NCI-H1436 treated with DMSO at 0.1 percent for 48 hours (cell line): ENCODE results near the gene MED12.
"Not testable (repeated sequence)": the region's sequence is repeated elsewhere in the genome, so short reads cannot be mapped to it uniquely, and the experiment has no call there.

Experiments used
- DNase-seq: peaks from one replicate; lab custom pipeline; 2025; lab: John Stamatoyannopoulos, UW

Gene MED12

DNA sequence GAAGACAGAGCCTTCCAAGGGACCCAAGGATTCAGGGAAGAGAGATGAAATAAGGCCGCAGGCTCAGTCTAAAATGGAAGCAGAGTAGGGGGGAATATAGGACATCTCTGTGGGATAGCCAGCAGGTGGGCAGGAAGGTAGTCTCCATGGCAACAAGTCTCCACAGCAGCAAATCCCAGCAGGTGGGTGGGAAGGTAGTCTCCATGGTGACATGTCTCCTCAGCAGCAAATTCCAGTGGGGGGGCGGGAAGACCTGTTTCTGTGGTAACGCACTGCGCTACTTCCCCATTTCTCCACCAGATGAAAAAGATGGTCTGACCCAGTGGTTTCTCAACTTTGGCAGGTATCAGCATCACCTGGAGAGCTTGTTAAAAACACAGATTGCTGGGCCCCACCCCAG lies 44.6 kb downstream of the MED12 start:
- DNase-seq, result no peak

DNA sequence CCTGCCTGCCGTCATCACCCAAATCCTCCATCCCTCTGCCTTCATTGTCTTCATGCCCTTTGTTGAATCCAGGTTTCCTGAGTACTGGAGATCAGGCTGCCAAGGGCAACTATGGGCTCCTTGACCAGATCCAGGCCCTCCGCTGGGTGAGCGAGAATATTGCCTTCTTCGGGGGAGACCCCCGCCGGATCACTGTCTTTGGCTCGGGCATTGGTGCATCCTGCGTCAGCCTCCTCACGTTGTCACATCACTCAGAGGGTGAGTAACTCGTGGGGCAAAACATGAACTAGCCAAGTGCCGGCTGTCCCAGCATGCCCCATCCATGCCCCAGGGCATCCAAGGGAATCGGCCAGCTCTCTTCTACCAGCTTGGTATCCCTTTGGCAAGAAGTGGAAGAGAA lies 45.7 kb downstream of the MED12 start:
- no peak for DNase-seq

DNA sequence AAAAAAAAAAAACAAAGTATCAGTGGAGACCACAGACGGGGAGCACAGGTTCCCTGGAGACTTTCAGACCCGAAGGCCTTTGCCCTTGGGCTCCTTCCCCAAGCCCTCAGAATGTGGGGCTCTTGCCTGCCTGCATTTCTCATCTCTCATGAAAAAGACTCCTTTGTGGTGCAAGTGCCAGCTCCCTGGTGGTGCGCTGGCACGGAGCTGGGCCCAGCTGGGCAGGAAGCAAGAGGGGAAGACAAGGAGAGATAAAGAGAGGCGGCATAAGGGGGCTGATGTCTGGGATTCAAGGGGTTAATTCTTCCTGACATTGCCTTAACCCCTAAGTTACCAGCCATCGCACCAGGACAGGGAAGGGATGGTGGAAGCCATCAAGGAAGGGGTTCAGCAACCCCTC lies 48.1 kb downstream of the MED12 start:
- no peak for DNase-seq

- no peak for DNase-seq
Measured at GRCh38 chrX:71167031-71167781, 48.8 kb downstream of the MED12 start.

- DNase-seq, result no peak
Measured at GRCh38 chrX:71168134-71168533, 49.7 kb downstream of the MED12 start.

GRCh38 chrX:71169586-71169985 lies 51.2 kb downstream of the MED12 start:
- DNase-seq, result no peak

DNA sequence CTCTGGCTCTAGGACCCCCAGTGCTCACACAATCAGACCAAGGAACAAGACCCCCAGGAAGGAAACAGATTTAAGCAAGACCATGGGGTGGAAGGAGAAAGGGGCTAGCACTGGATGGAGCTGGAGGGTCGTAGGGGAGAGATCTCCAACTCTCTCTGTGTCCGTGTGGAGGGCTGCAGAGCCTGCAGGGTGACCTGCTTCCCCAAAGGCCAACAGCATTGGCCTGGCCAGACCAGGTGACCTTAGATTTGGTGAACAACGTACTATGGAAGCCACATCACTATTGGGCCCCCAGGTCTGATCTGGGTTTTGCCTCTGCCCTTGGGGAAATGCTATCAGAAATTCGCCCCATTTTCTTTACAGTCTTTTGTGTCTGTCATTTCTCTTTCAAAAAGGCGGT lies 52.3 kb downstream of the MED12 start:
- no peak for DNase-seq

DNA sequence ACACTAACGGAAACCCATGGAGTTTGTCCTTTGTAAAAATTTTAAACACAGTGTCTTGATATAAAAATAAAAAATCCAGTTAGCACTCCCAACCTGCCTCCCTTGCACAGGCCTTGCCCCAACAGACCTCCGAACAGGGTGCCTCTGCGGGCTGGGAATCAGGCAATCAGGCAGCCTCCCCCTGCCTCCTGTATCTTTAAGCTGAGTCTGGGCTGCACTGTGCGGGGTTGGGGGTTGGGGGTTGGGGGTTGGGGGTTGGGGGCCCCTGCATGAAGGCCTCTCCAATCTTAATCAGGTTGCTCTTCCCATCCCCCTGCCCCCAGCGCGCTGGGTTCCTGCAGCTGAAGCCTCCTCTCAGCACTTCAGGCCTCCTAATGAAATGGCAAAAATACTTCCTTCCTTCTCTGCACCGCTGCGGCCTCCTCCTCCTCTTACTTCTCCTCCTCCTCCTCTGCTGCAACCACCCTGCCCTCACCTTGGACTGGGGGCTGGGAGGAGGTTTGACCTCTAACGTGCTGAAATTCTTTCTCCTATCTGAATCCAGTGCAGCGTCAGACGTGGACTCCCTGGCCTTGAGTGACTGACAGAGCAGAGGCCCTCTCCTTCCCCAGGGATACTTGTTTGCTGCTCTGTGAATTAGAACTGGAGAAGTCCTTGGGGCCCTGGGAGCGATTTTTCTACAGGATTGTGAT lies 52.9 kb downstream of the MED12 start:
- no peak for DNase-seq

DNA sequence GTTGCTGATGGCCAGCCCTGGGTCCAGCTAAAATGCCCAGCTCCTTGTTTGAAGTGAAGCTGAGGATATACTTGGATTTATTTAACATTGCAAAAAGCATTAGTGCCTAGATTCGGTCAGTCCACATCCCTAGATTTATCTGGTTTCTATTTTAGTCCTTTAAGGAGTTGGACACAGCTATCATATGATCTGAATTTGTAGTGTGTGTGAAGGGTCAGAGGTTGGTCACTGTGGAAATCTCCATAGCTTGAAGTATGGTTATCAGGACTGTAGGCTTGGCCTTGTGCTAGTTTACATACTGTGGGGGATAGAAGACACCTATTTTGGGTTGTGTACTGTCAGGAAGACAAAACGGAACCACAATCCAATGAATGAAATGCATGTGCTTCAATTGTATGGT lies 55.0 kb downstream of the MED12 start:
- no peak for DNase-seq

DNA sequence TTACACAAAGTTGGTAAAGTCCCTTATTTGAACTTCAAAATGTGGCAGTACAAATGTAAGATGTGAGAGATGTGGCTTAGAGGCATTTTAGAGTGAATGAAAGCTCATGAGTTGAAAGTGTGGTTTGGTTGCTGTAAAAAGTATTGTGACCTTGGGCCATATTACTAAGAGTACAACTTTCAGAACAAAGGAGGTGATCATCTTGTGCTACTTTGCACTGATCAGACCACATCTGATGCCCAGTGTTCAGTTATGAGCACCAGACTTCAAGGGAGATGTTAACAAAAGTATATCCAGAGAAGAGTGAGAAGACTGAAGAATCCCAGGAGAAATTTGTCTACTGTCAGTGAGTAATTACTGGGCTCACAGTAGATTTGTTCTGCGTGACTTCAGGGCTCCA lies 56.4 kb downstream of the MED12 start:
- DNase-seq, result no peak

DNA sequence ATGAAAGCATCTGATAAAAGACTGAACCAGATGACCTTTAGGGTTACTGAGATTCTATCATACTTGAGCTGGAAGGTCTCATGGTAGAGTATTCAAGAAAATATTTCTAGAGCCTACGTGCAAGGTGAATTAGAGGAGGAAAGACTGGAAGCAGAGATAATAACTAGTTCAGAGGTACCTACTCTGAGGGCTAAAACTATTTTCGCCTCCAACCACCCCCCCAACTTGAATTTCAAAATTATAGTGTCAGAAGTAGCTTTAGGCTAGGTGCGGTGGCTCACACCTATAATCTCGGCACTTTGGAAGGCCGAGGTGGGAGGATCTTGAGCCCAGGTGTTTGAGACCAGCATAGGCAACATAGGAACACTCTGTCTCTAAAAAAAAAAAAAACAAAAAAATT lies 57.1 kb downstream of the MED12 start:
- no peak for DNase-seq

DNA sequence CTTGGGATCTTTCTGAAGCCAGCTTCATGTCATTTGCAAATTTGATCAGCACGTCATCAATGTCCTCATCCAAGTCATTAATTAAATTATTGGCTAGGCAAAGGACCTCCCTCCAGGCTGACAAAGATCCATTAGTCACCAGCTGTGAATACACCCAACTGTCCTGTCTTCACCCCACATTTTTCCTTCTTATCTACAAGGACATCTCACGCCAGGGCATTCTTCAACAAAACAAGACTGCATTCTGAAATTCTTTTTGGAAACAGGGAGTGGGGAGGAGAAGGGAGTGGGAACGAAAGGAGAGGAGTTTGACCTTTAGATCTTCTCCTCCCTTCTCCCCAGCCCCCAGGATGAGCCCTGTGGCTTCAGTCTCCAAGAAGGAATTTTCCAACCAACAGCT lies 58.9 kb downstream of the MED12 start:
- DNase-seq, result no peak

- DNase-seq, result peak; percentile 37
Measured at GRCh38 chrX:71178908-71179307, 60.5 kb downstream of the MED12 start.

GRCh38 chrX:71180579-71181265 lies 62.3 kb downstream of the MED12 start:
- not testable (repeated sequence) for DNase-seq

GRCh38 chrX:71181558-71181909 lies 63.1 kb downstream of the MED12 start:
- no peak for DNase-seq

DNA sequence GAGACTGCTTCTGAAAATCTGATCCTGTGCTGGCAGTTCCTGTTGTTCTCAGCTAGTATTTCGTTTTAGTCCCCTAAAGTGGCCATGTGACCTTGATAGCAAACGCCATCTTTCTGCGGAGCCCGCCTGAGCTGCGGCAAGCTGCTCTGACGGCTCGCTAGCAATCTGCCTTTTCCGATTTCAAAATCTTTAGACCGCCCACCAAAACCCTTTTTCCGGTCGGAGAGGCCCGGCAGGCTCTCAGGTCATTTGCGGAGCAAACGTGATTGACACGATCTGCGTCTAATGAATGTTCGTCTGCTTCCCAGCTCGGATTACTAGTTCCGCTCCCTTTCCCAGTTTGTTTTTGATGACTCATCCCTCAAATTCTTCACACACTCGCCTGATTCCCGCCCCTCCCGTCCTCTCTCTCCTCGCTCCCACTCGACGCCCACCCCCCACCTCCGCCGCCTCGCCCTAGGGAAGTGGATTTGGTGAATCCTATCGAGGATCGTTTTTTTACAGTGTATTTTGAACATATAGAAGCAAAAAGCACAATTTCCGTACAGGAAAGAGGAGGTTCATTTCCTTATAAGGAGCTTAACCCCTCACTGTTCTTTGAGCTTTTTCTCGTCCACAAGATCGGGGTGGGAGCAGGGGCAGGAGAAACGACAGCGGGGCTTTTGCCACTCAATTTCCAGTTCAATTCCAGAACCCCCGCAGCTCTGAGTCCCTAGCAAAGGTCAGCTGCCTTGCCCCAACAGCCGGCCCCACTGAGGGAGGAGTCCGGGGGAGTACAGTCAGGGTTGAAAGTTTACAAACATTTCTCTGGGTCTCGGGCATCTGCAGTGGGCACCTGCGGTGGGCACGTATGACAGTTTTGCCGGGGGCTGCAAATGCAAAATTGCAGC lies 63.8 kb downstream of the MED12 start:
- DNase-seq, result peak; percentile 99

DNA sequence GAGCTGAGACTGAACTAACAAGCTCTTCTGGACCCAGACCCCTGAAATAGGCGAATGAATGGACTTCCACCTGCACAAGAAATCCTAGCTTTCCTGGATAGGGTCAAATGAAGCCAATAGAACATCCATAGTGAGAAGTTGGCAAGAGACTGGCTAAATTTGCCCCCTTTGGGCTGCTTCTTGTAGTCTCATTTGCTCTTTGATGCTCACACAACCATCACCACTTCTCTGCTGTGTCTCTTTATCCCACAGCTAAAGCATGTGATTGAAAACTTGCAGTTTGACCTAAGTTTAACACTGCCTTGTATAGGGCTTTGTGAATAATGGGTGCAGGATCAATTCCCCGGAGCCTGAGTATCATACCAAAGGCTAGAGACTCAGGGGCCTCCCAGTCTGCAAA lies 64.5 kb downstream of the MED12 start:
- no peak for DNase-seq

- no peak for DNase-seq
Measured at GRCh38 chrX:71183341-71183740, 64.9 kb downstream of the MED12 start.

- no peak for DNase-seq
Measured at GRCh38 chrX:71184092-71184491, 65.7 kb downstream of the MED12 start.

DNA sequence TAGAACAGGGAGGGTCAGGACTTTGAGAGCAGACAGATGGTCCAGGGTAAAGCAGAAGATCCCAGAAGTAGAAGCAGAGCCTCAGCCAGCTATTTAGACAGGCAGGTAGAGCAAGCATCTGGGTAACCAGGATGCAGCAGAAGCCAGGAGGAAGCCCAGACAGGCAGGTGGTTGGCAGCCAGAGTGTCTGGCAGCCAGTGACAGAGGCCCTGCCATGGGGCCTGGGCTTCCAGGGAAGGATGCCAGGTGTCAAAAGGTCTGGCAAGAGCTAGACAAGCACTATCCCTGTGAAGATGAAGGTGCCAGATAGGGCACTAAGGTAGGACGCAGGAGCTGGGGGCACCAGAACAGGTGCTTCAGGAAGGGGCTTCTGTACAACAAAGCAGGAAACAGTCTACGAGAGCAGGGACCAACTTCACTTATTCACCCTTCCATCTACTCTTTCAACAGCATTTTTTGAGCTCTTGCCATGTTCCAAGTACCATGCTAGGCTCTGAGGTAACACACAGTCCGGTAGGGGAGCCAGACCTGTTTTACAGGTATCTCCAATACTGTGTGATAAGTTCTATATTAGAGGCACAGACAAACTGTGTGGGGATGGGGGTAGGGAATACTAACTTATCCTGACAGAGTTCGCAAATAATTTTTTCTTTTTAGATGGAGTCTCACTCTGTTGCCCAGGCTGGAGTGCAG lies 66.6 kb downstream of the MED12 start:
- DNase-seq, result no peak

GRCh38 chrX:71191248-71191647 lies 72.9 kb downstream of the MED12 start:
- DNase-seq, result no peak
